GM13976 (cell line): ENCODE data around the gene HNRNPUL1.

Experiments used
- DNase-seq: peaks from one replicate; pipeline ENCODE4 v3.0.0; 2012; ENCODE audit warnings: low spot score
- in situ Hi-C: fragments of 300-500 bp; cut with MboI; formaldehyde crosslinking; loops from one replicate; pipeline ENCODE4 v1.12.0; 2022; ENCODE audit warnings: low sequenced_read_pairs, mixed read lengths, inconsistent platforms; ENCODE audit not compliant: unreplicated experiment
- TF ChIP-seq, protein P1 (sequence below): IDR thresholded peaks from 2 replicates; pipeline ENCODE4 v1.5.1; 2012; ENCODE audit warnings: borderline replicate concordance, mild to moderate bottlenecking; ENCODE audit not compliant: insufficient read depth; ENCODE audit errors: extremely low read depth, missing control alignments, control extremely low read depth

HNRNPUL1 gene

DNA sequence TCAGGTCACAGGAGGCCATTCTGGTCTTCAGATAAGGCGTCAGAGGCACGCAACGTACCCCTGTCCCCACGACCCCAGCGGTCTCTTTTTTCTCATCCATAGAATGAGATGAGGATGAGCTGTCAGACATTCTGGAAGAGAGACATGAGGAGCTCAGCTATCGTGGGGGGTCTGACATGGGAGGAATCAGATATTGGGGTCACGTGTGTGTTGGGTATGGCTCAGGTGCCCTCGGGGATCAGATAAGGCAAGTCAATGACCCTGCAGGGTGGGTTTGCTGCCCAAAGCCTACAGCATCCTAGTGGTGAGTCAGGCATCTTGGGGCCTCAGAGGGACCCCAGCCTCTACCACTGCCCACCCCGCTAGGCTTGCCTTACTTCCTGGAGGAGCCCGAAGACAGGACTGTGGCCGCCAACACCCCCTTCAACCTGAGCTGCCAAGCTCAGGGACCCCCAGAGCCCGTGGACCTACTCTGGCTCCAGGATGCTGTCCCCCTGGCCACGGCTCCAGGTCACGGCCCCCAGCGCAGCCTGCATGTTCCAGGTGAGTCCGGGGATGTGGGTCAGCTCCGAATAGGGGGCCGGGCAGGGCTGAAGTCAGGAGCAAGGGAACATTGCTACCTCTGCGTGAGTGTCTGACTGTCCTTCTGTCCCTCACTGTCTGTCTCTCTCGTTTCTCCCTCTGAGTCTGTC is 42.5 kb upstream of the HNRNPUL1 start:
- TF ChIP-seq, protein P1, sequence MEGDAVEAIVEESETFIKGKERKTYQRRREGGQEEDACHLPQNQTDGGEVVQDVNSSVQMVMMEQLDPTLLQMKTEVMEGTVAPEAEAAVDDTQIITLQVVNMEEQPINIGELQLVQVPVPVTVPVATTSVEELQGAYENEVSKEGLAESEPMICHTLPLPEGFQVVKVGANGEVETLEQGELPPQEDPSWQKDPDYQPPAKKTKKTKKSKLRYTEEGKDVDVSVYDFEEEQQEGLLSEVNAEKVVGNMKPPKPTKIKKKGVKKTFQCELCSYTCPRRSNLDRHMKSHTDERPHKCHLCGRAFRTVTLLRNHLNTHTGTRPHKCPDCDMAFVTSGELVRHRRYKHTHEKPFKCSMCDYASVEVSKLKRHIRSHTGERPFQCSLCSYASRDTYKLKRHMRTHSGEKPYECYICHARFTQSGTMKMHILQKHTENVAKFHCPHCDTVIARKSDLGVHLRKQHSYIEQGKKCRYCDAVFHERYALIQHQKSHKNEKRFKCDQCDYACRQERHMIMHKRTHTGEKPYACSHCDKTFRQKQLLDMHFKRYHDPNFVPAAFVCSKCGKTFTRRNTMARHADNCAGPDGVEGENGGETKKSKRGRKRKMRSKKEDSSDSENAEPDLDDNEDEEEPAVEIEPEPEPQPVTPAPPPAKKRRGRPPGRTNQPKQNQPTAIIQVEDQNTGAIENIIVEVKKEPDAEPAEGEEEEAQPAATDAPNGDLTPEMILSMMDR = no peak
- in situ Hi-C loops = no loop called here
- DNase-seq = no peak

DNA sequence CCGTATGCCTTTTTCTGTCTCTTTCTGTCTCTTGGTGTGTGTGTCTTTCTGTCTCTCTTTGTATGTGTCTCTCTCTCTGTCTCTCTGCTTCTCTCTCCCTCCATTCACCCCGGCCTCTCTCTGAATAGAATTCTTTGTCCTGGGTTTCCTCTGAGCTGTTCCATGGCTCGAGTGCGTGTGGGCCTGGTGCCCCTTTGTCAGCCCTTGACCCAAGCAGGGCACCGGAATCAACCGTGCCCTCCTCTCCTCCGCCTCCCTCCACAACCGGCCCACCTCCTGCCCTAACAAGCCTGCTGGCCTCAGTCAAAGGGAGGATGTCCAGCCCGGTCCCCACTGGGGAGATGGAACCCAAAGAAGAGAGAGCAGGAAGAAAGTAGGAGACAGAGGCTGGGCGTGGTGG is 41.9 kb upstream of the HNRNPUL1 start:
- in situ Hi-C loops = no loop called here
- TF ChIP-seq, protein P1 = no peak
- no peak for DNase-seq

DNA sequence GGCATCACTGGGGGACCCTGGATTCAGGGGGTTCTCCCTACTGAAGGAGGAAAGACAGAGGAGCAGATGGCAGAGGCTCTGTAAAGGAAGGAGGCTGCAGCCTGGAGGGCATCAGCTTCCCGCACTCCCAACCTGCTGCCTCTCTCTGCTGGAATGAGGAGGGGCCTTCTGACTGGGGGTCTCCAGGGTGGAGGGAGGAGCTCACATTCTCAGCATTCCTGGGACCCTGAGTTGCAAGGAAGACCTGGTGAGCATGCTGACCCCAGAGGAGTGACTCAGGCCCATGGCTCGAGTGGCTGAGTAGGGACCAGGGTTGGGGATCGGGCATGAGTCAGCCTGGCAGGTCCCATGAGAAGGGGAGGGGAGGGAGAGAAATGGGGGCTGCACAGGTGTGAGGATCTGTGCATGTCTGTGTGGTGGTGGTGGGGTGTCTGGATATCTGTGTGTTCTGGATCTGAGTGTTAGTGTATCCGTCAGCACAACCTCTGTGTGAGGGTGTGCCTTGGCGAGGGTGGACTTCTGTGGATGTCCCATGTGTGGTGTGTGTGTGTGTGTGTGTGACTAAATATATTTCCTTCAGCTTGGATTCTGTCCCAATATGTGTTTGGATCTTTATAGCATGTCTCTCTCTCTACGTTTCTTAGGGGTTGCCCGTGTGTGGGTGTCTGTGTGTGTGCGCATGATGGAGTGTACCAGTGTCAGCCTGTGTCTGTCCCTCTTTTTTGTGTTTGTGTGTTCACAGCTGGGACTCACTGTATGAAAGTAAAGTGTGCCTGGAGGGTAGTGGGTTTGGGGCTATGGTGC is 40.5 kb upstream of the HNRNPUL1 start:
- in situ Hi-C loops = no loop called here
- TF ChIP-seq, protein P1 = no peak
- no peak for DNase-seq

DNA sequence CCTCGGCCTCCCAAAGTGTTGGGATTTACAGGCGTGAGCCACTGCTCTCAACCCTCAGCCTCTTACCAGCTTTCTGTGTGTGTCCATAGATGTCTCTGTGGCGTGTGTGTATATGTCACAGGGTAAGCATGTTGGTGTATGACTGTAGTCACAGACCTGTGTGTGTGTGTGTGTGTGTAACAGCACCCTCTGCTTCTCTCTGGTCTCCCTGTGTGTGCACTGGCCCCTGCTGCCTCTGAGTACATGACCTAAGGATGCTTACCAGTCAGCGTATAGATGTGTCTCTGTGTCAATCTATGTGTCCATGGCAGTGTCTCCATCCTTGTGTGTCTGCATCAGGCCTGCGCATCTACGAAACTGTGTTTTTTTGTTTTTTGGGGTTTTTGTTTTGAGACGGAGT is 39.5 kb upstream of the HNRNPUL1 start:
- DNase-seq = no peak
- TF ChIP-seq, protein P1 = no peak
- in situ Hi-C loops = no loop called here

DNA sequence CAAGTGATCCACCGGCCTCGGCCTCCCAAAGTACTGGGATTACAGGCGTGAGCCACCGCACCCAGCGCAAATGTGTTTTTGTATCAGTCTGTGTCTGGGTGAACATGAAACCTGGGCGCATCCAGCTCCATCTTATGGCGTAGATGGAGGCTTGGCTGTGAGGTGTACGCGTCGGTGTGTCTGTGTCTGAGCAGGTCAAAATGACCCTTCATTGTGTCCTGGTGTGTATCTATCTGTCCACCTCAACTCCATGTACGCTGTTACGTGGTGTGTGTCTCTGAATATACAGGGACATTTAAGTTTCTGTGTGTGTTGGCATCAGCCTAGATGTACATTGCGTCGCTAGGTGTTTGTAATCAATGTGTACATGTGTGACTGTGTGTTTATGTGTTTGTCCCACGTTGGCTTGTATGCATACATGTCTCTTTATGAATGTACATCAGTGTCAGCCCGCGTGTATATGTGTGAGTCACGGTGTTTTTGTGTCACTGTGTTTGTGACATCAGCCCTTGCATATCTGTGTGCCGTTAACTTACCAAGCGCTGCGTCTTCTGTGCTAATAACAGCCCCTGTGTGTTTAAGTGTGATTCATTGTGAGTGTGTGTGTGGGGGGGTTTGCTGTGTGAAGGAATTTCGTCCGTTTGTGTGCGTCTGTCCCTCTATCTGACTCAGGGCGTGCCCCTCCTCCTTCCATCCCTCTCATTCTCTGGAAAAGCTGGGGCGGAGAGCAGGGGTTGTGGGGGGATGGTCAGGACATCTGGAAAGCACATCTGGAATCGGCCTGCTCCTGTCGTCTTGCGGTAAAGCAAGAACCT is 38.7 kb upstream of the HNRNPUL1 start:
- DNase-seq = no peak
- in situ Hi-C loops = no loop called here
- TF ChIP-seq, protein P1 = no peak
